Activated B cell treated with CpG ODN at 0.5 μM for 24 hours (primary cell): Measurements from ENCODE around the gene MATK. TPM values are rescaled to one million over a fixed set of nuclear protein-coding genes. Genes with fewer than 3 reads are reported as not detected.

Source experiments
- ATAC-seq: fragments of 200-7000 bp; cut with Tn5 transposase; one replicate; pipeline ENCODE4 v1.10.0; 2021; ENCODE audit warnings: low read depth, mild to moderate bottlenecking, moderate library complexity
- CTCF ChIA-PET: fragments of 350-600 bp; sonication (Branson Sonifier 250); formaldehyde crosslinking; loops from one replicate; lab custom pipeline; 2021; ENCODE audit warnings: antibody characterized with exemption; lab: Charles Lee
- POLR2A ChIA-PET: fragments of 350-600 bp; sonication (Branson Sonifier 250); formaldehyde crosslinking; loops from one replicate; lab custom pipeline; 2021; ENCODE audit warnings: antibody characterized with exemption; lab: Charles Lee
- DNase-seq: peaks from one replicate; pipeline ENCODE4 v3.0.0; 2022
- H3K27ac Mint-ChIP-seq: one replicate; pipeline ENCODE4 v1.8.0; 2020; ENCODE audit warnings: mixed read lengths
- H3K27me3 Mint-ChIP-seq: one replicate; pipeline ENCODE4 v1.8.0; 2021; ENCODE audit warnings: mixed read lengths
- H3K36me3 Mint-ChIP-seq: one replicate; pipeline ENCODE4 v1.8.0; 2021; ENCODE audit warnings: low read depth, mixed read lengths
- H3K4me1 Mint-ChIP-seq: one replicate; pipeline ENCODE4 v1.8.0; 2021; ENCODE audit warnings: mixed read lengths
- H3K4me3 Mint-ChIP-seq: one replicate; pipeline ENCODE4 v1.8.0; 2020; ENCODE audit warnings: mild to moderate bottlenecking, mixed read lengths
- H3K9me3 Mint-ChIP-seq: one replicate; pipeline ENCODE4 v1.8.0; 2020; ENCODE audit warnings: mixed read lengths
- CTCF ChIP-seq: fragments of 200-600 bp; IDR thresholded peaks from one replicate; pipeline ENCODE4 v1.8.0; 2022; ENCODE audit warnings: antibody characterized with exemption, mild to moderate bottlenecking
- intact Hi-C: fragments of 100-400 bp; cut with micrococcal nuclease; formaldehyde crosslinking; loops from one replicate; pipeline ENCODE4 v1.15.1; 2024
- total RNA-seq: library from RNA; stranded (reverse); gene quantifications from 2 replicates; pipeline ENCODE4 v1.2.3, GENCODE V29; 2022

Gene MATK
- total RNA-seq, result 4.0 and 4.8 TPM in 2 replicates

GRCh38 chr19:3785938-3786824, at the start of gene MATK:
Gene MATK, minus strand, starts transcription at chr19:3786381. Its CDS starts 1,246 bp downstream, at chr19:3785135.
- no peak for TF ChIP-seq CTCF
- Mint-ChIP-seq H3K4me1 (peaks cover 21% of the 10 kb centered on the region), H3K4me3 (peak within 1 kb of the TSS; percentile 75), H3K9me3 (peaks cover 16% of the 10 kb centered on the region), H3K27me3 (peaks cover 5% of the 10 kb centered on the region), H3K27ac (no peak within 1 kb of the TSS), H3K36me3 (peaks cover 8% of the 10 kb centered on the region)
- peak; percentile 30 for ATAC-seq
- no peak for DNase-seq
- ChIA-PET POLR2A (interaction anchor here (0.8 to 1.6 kb wide), 2 partner anchors 23 to 26 kb away, joined by 3 to 5 read pairs; no protein-coding TSS in a partner anchor), CTCF (interaction anchor here (0.7 to 1.3 kb wide), 2 partner anchors 25 to 36 kb away, joined by 3 to 4 read pairs; no protein-coding TSS in a partner anchor)
- intact Hi-C loops, result no loop called here

GRCh38 chr19:3835055-3835435, 48.9 kb upstream of the MATK start:
- H3K4me1 Mint-ChIP-seq, result no peaks in the 10 kb centered on the region

GRCh38 chr19:3834349-3835054, 48.3 kb upstream of the MATK start:
- POLR2A ChIA-PET, result no interaction called here
- intact Hi-C loops, result no loop called here
- no peak overlapping the region for H3K4me3 Mint-ChIP-seq
- ATAC-seq (no peak), DNase-seq (no peak)
- H3K9me3 Mint-ChIP-seq, result no peaks in the 10 kb centered on the region
- no peaks in the 10 kb centered on the region for H3K27me3 Mint-ChIP-seq
- no peaks in the 10 kb centered on the region for H3K4me1 Mint-ChIP-seq
- TF ChIP-seq CTCF, result no peak
- no peaks in the 10 kb centered on the region for H3K36me3 Mint-ChIP-seq
- CTCF ChIA-PET, result no interaction called here
- H3K27ac Mint-ChIP-seq, result no peak overlapping the region

More at GRCh38 chr19:3835055-3835435, 48.9 kb upstream of the MATK start:
- intact Hi-C loops, result no loop called here
- POLR2A ChIA-PET, result no interaction called here
- CTCF ChIA-PET, result no interaction called here
- TF ChIP-seq CTCF, result no peak
- Mint-ChIP-seq H3K27me3 (no peaks in the 10 kb centered on the region), H3K36me3 (no peaks in the 10 kb centered on the region), H3K27ac (no peak overlapping the region), H3K4me3 (no peak overlapping the region), H3K9me3 (no peaks in the 10 kb centered on the region)
- no peak for ATAC-seq
- no peak for DNase-seq

GRCh38 chr19:3833578-3834348, 47.6 kb upstream of the MATK start:
- DNase-seq, result no peak
- intact Hi-C loops, result no loop called here
- Mint-ChIP-seq H3K27me3 (peaks cover 3% of the 10 kb centered on the region), H3K4me1 (no peaks in the 10 kb centered on the region), H3K4me3 (no peak overlapping the region), H3K36me3 (no peaks in the 10 kb centered on the region), H3K27ac (no peak overlapping the region), H3K9me3 (no peaks in the 10 kb centered on the region)
- ChIA-PET POLR2A (interaction anchor here (0.7 kb wide), 1 partner anchor 15 kb away, joined by 3 read pairs; no protein-coding TSS in a partner anchor), CTCF (no interaction called here)
- ATAC-seq, result no peak
- no peak for TF ChIP-seq CTCF
